AG04449 (cell line): ENCODE measurements around the gene TMEM200A.

Experiments
- CTCF ChIA-PET: fragments of 350-600 bp; formaldehyde crosslinking; extraction: SDS; loops from one replicate; lab custom pipeline; 2021; ENCODE audit warnings: antibody characterized with exemption; lab: Yijun Ruan, JAX
- POLR2A ChIA-PET: fragments of 400-600, 350-600 bp; formaldehyde crosslinking; extraction: SDS; loops from one replicate; lab custom pipeline; 2020; ENCODE audit warnings: antibody characterized with exemption, inconsistent platforms; lab: Yijun Ruan, JAX
- DNase-seq: peaks from one replicate; pipeline ENCODE4 v3.0.0-alpha.2; 2010; ENCODE audit warnings: low read depth, low spot score
- H3K4me3 ChIP-seq: 2 replicates; pipeline ENCODE4 v1.5.1; 2011; ENCODE audit warnings: low read depth, mild to moderate bottlenecking, control low read depth, low read length
- TF ChIP-seq, protein P1 (sequence below): IDR thresholded peaks from one replicate; pipeline ENCODE4 v1.5.1; 2011; ENCODE audit warnings: mild to moderate bottlenecking, moderate library complexity, low read length, control low read depth, inconsistent platforms; ENCODE audit not compliant: insufficient read depth; ENCODE audit errors: missing control alignments

TMEM200A gene

DNA sequence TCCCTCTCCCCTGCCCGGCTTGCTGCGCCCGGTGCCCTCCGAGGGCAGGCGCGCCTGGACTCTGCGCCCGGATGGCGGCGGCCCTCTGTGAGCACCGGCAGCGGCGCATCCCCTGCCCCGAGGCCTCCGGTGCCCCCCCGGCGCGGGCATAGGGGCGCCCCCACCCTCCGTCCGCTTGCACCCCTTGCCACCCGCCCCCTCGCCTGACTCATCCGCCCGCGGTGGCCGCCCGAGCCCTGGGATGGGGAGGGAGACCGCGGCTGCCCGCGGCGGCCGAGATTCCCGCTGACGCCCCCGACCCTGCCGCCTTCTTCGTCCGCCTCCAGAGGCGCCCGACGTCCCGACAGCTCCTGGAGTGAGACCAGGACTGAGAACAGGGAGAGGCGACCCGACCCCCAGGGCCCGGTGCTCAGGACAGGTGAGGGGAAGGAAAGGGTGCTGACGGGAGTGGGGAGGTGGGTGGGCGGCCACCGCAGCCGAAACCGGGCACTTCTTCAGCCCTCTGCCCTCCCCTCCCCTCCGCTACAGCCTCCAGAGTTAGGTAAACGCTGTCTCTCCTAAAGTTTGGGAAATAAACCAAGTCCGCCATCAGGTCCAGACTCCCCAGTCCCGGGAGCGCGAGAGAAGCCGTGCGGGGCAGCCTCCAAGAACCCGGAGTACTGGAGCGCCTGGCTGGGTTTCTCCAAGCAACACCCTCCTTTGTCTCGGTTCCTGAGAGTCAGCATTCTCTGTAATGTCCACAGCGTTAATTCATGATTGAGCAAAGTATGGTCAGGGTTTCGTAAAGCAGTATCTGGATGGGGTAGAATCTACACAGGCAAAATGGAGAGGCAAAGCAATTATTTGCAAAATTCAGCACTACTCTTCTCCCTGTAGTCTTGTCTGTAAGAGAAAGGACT, 539 bp downstream of the TMEM200A start:
- ChIA-PET POLR2A (interaction anchor here (0.6 kb wide), 1 partner anchor 691 kb away, joined by 3 read pairs; no protein-coding TSS in a partner anchor), CTCF (interaction anchor here (0.8 to 2.0 kb wide), 16 partner anchors 9 to 392 kb away, joined by 3 to 7 read pairs (median 4); no protein-coding TSS in a partner anchor)
- TF ChIP-seq, protein P1, sequence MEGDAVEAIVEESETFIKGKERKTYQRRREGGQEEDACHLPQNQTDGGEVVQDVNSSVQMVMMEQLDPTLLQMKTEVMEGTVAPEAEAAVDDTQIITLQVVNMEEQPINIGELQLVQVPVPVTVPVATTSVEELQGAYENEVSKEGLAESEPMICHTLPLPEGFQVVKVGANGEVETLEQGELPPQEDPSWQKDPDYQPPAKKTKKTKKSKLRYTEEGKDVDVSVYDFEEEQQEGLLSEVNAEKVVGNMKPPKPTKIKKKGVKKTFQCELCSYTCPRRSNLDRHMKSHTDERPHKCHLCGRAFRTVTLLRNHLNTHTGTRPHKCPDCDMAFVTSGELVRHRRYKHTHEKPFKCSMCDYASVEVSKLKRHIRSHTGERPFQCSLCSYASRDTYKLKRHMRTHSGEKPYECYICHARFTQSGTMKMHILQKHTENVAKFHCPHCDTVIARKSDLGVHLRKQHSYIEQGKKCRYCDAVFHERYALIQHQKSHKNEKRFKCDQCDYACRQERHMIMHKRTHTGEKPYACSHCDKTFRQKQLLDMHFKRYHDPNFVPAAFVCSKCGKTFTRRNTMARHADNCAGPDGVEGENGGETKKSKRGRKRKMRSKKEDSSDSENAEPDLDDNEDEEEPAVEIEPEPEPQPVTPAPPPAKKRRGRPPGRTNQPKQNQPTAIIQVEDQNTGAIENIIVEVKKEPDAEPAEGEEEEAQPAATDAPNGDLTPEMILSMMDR: peak; percentile 50
- no peak for DNase-seq
- peak overlapping the region; percentile 92 for H3K4me3 ChIP-seq

DNA sequence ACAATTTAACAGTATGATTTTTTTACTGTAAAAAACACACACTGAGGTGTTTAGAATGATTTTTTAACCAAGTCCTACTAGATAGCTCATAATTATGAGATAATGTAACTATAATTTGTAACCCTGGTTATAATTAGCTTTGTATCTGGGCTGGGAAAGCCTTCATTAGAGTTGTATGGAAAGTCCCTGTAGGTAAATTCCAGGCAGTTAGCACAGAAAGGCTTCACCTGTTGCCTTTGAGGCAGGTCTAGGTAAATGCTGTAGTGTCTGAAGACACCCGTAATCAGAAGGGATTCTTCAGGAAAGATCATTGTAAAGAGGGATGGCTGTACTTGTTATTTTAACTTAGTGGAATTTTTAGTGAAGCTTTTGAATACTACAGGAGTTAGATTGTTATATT, 1.9 kb downstream of the TMEM200A start:
- TF ChIP-seq, protein P1: no peak
- POLR2A ChIA-PET: no interaction called here
- H3K4me3 ChIP-seq: peak overlapping the region; percentile 92
- CTCF ChIA-PET: interaction anchor here (1.0 to 2.0 kb wide), 10 partner anchors 9 to 330 kb away, joined by 3 to 6 read pairs (median 3); no protein-coding TSS in a partner anchor
- DNase-seq: no peak

DNA sequence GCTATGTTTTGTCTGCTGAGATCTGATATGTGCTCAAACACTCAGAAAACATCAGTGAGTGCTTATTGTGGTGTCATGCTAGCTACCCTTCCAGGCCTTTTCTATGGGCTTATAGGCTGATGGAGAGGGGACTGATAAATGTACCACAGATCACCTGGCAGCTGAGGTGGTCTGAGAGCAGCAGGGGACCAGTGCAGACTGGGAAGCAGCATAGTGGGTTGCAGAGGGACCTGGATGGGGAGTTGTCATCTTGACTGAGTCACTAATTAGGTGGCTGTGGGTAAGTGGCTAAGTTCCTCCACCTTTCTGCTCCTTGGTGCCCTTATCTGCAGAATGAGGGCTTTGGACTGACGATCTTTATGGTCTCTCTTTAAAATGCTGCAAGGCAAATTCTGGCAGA, 2.8 kb downstream of the TMEM200A start:
- peak overlapping the region; percentile 25 for H3K4me3 ChIP-seq
- DNase-seq: no peak
- POLR2A ChIA-PET: no interaction called here
- TF ChIP-seq, protein P1: no peak
- CTCF ChIA-PET: interaction anchor here (1.0 to 2.0 kb wide), 4 partner anchors 14 to 37 kb away, joined by 3 to 6 read pairs (median 4); no protein-coding TSS in a partner anchor

DNA sequence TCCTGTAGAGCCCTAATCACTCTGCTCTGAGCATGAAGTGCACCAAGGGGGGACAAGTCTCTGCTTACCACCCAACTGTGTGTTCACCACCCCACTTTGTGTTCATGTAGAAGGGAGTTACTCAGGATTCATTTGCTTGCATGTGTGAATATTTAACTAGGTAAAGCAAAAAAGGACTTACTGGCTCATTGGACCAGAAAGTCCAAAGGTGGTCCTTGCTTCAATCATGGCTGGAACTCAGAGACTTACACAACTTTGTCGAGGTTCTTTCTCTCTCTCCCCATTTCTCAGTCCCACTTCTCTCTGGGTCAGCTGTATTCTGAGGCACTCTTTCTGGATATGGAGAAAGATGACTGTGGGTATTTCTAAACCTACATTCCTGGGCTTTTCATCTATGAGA, 4.0 kb downstream of the TMEM200A start:
- POLR2A ChIA-PET: no interaction called here
- DNase-seq: no peak
- H3K4me3 ChIP-seq: no peak overlapping the region; the same call in 1 of the 2 replicates
- CTCF ChIA-PET: interaction anchor here (0.7 to 0.9 kb wide), 3 partner anchors 10 to 328 kb away, joined by 3 to 5 read pairs (median 4); no protein-coding TSS in a partner anchor
- TF ChIP-seq, protein P1: no peak

DNA sequence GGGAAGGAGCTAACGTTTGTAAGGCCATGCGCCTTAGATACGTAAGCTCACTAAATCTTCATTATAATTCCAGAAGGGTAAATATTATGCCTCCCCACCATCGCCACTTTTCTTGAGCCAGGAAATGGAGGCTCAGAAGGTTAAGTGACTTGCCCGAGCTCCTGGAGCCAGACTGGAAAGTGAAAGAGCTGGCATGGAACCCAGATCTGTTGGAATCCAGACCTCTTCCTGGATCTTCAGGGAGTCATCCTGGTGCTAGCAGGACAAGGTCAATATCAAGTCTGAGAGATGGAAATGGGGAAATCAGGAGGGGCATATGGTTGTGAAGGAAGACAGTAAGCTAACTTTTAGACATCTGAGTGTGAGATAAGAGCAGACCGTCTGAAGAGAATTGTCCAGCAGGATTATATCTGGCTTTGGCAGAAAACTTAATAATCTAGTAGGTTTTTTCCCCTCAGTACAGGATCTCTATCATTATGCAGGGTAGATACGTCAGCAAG, 6.2 kb downstream of the TMEM200A start:
- CTCF ChIA-PET: interaction anchor here (1.9 kb wide), 1 partner anchor 10 kb away, joined by 5 read pairs; no protein-coding TSS in a partner anchor
- no peak overlapping the region for H3K4me3 ChIP-seq
- TF ChIP-seq, protein P1: no peak
- no peak for DNase-seq
- POLR2A ChIA-PET: no interaction called here

DNA sequence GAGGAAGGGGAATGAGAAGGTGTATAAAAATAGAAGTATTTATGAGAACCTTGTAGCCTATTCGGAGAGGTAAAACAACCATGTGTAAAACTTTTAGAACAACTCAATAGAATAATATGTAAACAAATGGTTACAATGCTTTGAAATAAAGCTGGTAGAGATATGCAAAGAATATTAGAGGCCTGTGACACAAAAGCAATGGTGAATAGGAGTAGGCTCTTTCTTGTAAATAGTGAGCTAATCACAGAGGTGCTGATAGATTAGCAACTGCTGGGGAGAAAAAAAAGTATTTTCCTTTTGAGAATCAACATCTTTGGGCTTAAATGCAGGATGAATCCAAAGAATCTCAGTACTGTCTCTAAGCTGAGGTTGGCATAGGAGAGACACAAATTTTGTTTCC, 7.0 kb downstream of the TMEM200A start:
- no peak for DNase-seq
- POLR2A ChIA-PET: no interaction called here
- H3K4me3 ChIP-seq: no peak overlapping the region
- CTCF ChIA-PET: interaction anchor here (1.1 to 1.9 kb wide), 2 partner anchors 9 to 382 kb away, joined by 3 to 5 read pairs; no protein-coding TSS in a partner anchor
- TF ChIP-seq, protein P1: no peak
